HCT116 (cell line): Measurements from ENCODE around the gene PHLDB3.

Experiments used
- ATF3 ChIP-seq: IDR thresholded peaks from 2 replicates; pipeline ENCODE4 v1.6.1; 2012
- CEBPB ChIP-seq: IDR thresholded peaks from 2 replicates; pipeline ENCODE4 v1.6.1; 2012; ENCODE audit warnings: low read depth
- CTCF ChIP-seq, 3 experiments: fragments of 200-600 bp in 1 of 3; sonication (generic) in 1 of 3; IDR thresholded peaks in 2 of 3; conservative IDR thresholded peaks in 1 of 3; 2 replicates each; pipeline ENCODE4 v1.5.1; 2012 to 2017; ENCODE audit warnings: low read depth in 2 of 3, low read length in 2 of 3, antibody characterized with exemption in 1 of 3, borderline replicate concordance in 1 of 3, control low read depth in 1 of 3, mild to moderate bottlenecking in 1 of 3, mixed read lengths in 1 of 3, mixed run types in 1 of 3, moderate library complexity in 1 of 3; ENCODE audit not compliant: insufficient read depth in 1 of 3
- EZH2 ChIP-seq: fragments of 200-600 bp; sonication (generic); IDR thresholded peaks from 2 replicates; pipeline ENCODE4 v1.6.1; 2017; ENCODE audit warnings: antibody characterized with exemption, mixed run types
- EZH2phosphoT487 ChIP-seq: fragments of 200-600 bp; IDR thresholded peaks from 2 replicates; pipeline ENCODE4 v1.6.1; 2018; ENCODE audit warnings: antibody characterized with exemption, borderline replicate concordance
- JUND ChIP-seq: IDR thresholded peaks from 2 replicates; pipeline ENCODE4 v1.6.1; 2012
- MAX ChIP-seq: IDR thresholded peaks from 2 replicates; pipeline ENCODE4 v1.6.1; 2012
- POLR2A ChIP-seq: IDR thresholded peaks from 2 replicates; pipeline ENCODE4 v1.7.0; 2011; ENCODE audit warnings: borderline replicate concordance; ENCODE audit not compliant: insufficient read depth, insufficient read length; ENCODE audit errors: extremely low read depth
- REST ChIP-seq: IDR thresholded peaks from 2 replicates; pipeline ENCODE4 v1.6.1; 2012; ENCODE audit warnings: low read depth
- SIN3A ChIP-seq: IDR thresholded peaks from 2 replicates; pipeline ENCODE4 v1.6.1; 2012; ENCODE audit warnings: low read depth
- TCF7L2 ChIP-seq: IDR thresholded peaks from 2 replicates; pipeline ENCODE4 v1.7.0; 2011; ENCODE audit warnings: borderline replicate concordance, inconsistent platforms; ENCODE audit not compliant: insufficient read depth, insufficient read length; ENCODE audit errors: extremely low read depth
- YY1 ChIP-seq: IDR thresholded peaks from 2 replicates; pipeline ENCODE4 v1.6.1; 2011; ENCODE audit warnings: low read length, low read depth, moderate library complexity, mild to moderate bottlenecking; ENCODE audit not compliant: insufficient replicate concordance; ENCODE audit errors: extremely low read depth
- ZBTB33 ChIP-seq: IDR thresholded peaks from 2 replicates; pipeline ENCODE4 v1.6.1; 2011; ENCODE audit warnings: mild to moderate bottlenecking, low read length, moderate library complexity; ENCODE audit not compliant: insufficient replicate concordance; ENCODE audit errors: extremely low read depth

GRCh38 chr19:43490759-43491158, 13.8 kb downstream of the PHLDB3 start:
- TF ChIP-seq CTCF (IDR thresholded peaks at IDR 0.05 in 2 of 3, conservative IDR thresholded peaks at IDR 0.05 in 1 of 3; ENCODE audit: borderline replicate concordance in 1 of 3, insufficient read depth in 1 of 3, low read depth in 2 of 3, low read length in 2 of 3) = no peak
- TF ChIP-seq ZBTB33 = no peak
- TF ChIP-seq EZH2 = no peak
- no peak for TF ChIP-seq CEBPB
- no peak for TF ChIP-seq REST
- TF ChIP-seq JUND = no peak
- no peak for TF ChIP-seq ATF3
- no peak for TF ChIP-seq POLR2A
- TF ChIP-seq YY1 = no peak
- TF ChIP-seq TCF7L2 = no peak
- no peak for TF ChIP-seq MAX
- TF ChIP-seq SIN3A = no peak
- TF ChIP-seq EZH2phosphoT487 = no peak
